Activated T-cell treated with anti-CD3 and anti-CD28 coated beads, Interleukin-2, amount 50 U/mL, for 48 hours (primary cell): ENCODE results near the gene COASY.
"Not testable (repeated sequence)": the region's sequence is repeated elsewhere in the genome, so short reads cannot be mapped to it uniquely, and the experiment has no call there.

Experiments used
- DNase-seq, 2 experiments: peaks; one replicate each; pipeline ENCODE4 v3.0.0-alpha.2; 2020

Gene COASY

DNA sequence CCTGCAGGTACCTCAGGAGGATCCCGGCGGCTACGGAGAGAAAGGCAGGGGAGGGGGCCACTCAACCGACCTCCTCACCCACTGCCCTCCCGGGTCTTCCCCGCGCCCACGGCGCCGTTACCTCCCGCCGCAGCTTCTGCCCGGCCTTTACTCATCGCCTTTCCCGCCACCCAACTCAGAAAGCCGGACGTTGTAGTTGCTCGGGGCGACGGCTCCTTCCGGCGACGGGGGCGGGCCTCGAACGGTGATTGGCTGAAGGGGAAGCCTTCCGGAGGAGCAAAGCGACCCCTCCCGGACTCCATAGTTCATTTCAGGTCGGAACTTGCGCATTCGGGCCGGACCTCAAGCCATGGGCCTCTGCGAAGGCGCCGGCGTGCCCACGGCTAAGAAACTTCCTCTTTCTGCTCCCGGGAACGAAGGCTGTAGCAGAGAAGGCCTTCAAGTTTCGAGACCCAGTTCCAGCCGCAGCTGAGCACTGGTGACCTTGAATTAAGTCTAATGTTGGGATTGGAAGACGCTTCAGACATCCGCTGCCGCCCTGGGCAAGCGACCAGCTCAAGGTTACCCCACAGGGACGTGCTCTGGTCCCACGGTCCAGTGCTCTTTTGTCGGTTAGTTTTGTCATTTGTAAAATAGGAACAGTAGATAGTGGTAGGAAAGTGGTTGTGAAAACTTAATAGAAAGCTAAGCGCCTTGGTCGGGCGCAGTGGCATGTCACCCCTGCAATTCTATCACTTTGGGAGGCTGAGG, 15.8 kb downstream of the COASY start, which contains the start of gene PSMC3IP:
Gene PSMC3IP, minus strand, starts transcription at position 198 of the 750 bp plus-strand sequence. Its CDS starts 43 bp downstream, at position 155.
- DNase-seq: peak; percentile 97

DNA sequence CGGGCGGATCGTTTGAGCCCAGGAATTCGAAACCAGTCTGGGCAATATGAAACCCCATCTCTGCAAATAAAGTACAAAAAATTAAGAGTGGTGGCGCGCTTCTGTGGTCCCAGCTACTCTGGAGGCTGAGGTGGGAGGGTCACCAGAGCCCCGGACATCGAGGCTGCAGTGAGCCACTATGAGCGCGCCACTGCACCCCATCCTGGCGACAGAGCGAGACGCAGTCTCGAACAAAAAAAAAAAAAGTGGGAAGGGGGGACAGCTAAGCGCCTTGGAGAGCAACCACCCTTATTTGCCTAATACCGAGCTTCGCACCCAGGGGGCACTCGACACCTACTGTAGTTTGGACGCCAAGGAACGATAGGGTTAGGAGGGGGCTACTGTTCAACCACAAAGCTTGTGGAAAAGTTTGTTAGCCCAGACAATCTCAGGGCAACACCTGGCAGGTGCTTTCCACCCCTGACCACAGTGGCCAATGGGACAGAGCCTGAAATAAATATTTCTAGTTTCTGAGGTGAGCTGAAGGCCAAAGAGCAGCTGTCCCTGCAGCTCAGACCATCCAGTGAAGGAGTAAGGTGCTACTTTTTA, 16.4 kb downstream of the COASY start:
- peak; percentile 85 to 86 for DNase-seq

GRCh38 chr17:42579794-42580551, 18.0 kb downstream of the COASY start:
- DNase-seq: no peak

DNA sequence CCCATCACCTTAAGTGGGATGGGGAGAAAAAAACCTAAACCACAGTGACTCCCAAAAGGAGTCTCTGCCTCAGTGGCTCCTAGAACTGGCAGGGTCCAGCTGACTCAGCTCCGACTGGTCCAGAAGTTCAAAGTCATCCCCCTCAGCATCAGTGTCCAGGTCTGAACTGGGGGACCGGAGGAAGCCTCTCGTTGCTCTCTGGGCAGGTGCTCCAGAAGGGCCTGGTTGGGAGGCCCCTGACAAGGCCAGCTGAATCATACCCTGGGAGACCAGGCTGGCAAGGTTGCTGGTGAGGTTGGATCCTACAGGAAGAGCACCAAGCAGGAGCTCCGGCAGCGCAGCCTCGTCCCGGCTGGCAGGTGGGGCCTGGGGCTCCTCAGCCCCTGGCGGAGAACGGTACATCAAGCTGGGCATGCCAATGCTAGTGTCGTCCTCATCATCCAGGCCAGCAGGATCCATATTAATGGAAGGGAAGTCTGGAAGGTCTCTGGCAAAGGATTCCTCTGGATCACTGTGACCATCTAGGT, 19.9 kb downstream of the COASY start:
- no peak for DNase-seq

GRCh38 chr17:42584880-42585279, 22.9 kb downstream of the COASY start:
- DNase-seq: no peak

DNA sequence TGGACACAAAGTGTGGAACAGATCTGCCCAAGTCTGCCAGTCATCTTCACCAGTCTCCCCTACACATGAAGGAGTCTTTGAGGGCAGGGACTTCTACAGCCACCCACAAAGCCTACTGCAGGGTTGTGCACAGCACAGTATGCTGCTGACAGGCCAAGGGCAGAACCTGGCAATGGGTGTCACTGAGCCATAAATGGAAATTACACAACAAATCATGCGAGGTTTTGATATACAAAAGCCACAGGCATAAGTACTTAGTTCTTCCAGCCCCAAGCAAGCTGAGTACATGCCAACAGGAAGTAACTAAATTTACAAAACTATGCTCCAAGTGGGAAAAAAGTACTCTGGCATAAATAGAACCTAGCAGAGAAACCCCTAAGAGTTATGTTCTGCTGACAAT, 23.4 kb downstream of the COASY start:
- DNase-seq: no peak

DNA sequence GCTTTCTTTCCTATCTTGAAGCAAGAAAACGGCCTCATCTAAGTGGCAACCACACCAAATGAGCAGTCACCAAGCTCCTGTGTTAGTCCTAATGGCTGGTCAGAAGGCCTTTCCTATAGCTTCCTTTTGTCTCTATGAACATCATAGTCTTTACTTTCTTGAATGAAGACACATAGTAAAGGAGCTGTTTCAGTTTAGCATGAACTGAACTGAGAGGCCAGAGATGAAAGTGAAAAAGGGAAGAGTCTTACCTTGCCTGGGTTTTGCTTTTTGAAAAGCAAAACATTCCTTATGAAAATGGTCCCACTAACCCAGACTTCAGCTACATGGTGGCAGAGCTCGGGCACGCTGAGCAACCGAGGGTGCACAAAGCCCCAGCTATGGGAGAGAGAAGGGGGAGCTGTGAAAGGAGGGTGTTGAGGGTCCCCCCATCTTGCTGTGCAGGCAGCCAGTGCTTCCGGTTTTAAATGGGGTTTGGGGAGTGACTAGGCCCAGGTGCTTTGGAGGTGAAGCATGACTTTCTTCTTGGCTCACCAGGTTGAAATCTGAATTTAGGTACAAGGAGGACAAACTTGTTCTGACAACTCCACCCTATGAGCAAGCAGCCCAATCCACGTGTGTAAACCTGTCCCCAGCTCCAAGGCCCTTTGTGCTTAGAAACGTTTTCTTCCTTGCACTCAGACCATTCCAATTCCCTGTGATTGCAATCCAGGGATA, 24.7 kb downstream of the COASY start:
- no peak for DNase-seq

GRCh38 chr17:42590886-42591285, 28.9 kb downstream of the COASY start:
- no peak for DNase-seq

GRCh38 chr17:42591411-42591810, 29.5 kb downstream of the COASY start:
- no peak for DNase-seq

GRCh38 chr17:42596386-42596785, 34.4 kb downstream of the COASY start:
- no peak for DNase-seq

- no peak for DNase-seq
Measured at GRCh38 chr17:42598905-42599304, 37.0 kb downstream of the COASY start.

DNA sequence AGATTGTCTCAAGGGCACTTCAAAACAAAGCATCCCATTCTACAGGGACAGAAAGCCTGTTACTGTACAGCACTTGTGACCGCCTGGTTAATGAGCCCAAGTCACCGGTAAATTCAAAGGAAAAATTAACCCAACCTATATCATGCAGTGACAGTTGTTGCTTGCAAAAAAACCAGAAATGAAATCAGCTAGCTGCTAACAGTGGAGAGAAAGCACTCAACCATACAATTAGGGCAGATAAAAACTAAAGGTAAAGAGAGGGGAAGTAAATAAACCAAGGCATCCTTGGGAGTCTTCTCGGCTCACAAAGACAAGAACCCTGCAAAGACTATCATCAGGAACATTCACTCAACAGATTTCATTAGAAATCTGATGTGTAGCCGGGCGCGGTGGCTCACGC, 41.4 kb downstream of the COASY start:
- DNase-seq: no peak

DNA sequence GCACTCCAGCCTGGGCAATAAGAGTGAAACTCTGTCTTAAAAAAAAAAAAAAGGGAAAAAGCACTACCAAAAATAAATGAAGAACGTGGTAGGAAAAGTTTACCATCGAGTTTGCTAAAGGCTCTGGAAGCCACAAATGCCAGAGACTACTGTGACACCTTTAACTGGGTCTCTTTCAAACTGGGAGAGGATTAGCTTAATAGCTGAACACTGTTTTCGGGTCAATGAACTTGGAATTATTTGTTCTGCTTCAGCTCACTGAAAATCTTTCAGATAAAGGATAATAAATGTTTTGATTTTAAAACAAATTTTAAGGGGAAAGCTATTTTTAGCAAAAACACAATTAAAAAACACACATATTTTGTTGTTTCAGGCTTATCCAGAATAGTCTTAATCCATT, 45.8 kb downstream of the COASY start:
- DNase-seq: no peak

GRCh38 chr17:42608305-42609181, 46.6 kb downstream of the COASY start:
- peak in 1 of 2 experiments; percentile 47 for DNase-seq

- peak; percentile 98 to 99 for DNase-seq
Measured at GRCh38 chr17:42609182-42609813, 47.4 kb downstream of the COASY start, which contains the start of the genes RETREG3 and TUBG1. Gene RETREG3 (minus strand): TSS chr17:42609374. CDS start chr17:42609324, 50 bp downstream. Gene TUBG1 (plus strand): TSS chr17:42609683. CDS start chr17:42609738, 55 bp downstream.

GRCh38 chr17:42609814-42610801, 48.2 kb downstream of the COASY start:
- DNase-seq: not testable (repeated sequence)

DNA sequence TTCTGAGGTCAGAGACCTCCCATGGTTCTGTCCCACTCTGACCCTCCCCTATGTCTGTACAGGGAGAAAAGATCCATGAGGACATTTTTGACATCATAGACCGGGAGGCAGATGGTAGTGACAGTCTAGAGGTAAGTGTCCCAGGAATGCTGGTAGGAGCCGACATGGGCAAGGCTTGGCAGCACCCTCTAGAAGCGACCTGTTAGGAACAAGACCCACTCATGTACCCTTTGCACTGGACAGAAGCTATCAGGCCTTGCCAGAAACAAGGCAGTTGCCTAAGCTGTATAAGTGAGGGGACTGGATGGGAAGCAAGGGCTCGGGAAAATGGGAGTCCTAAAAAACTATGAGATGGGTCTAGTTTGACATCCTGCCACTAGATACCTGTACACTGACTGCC, 50.1 kb downstream of the COASY start:
- DNase-seq: no peak

DNA sequence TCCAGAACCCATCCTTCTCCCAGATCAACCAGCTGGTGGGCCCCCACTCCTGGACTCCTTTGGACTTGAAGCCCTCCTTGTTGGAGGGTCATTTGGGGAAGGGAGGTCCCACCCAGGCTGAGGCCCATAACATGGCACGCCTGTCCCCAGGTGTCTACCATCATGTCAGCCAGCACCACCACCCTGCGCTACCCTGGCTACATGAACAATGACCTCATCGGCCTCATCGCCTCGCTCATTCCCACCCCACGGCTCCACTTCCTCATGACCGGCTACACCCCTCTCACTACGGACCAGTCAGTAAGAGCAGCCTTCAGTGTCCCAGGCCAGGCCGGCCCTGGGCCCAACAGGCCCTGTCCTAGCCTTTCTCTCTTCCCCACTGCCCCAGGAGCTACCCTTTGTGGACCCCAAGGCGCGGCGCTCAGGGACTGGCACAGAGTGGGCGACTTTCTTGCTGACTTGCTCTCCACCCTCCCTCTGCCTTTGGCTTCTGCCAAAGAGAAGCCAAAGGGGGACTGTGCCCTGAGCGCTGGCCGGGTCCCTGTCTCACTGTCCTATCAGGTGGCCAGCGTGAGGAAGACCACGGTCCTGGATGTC, 51.8 kb downstream of the COASY start:
- no peak for DNase-seq
